ENCODE results near the gene VOPP1. TPM values are rescaled to one million over a fixed set of nuclear protein-coding genes. Genes with fewer than 3 reads are reported as not detected.

Gene VOPP1
- total and polyA plus RNA-seq, 2 of the 13 experiments (the other 11 are each of a cell fraction or from before 2014, with no cell fraction given), result 21.8 to 55.3 TPM

DNA sequence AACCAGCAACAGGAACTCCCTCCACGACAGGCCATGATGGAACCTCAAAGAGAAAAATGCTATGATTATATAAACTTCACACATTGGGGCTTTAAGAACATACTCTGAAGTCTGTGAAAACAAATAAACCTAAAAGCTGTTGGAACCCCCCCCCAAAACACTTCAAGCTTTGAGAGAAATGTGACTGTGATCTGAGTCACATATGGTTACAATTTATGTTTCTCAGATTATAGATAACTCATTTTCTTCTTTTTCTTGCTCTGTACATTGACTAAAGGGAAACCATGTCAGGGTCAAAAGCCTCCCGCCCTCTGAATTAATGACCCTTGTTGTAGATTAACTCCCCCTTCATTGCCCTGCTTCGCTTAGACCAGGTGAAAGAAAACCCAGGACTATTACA is 15.8 kb downstream of the VOPP1 start:
- peaks cover 0 to 2% of the 10 kb centered on the region in 2 experiments; a peak in 1 of 5 replicates for H3K36me3 ChIP-seq (replicated peaks in 1 of 2; ENCODE audit: control insufficient read depth in 1 of 2, insufficient read depth in 2 of 2, low read length in 2 of 2)
- H3K9ac ChIP-seq (ENCODE audit: insufficient read depth, low read depth, low read length), result no peak overlapping the region
- no peak overlapping the region for H3K4me3 ChIP-seq (replicated peaks in 1 of 3; ENCODE audit: insufficient read depth in 1 of 3, low read depth in 2 of 3, low read length in 3 of 3)
- no peak for FAIRE-seq
- CTCF ChIA-PET (ENCODE audit: low intra/inter-chr PET ratio, low total read pairs), result no interaction called here
- H4K20me1 ChIP-seq (ENCODE audit: insufficient read depth, low read length), result peaks cover 4% of the 10 kb centered on the region; the same call in 1 of the 2 replicates
- POLR2A ChIA-PET, result no interaction called here
- no peak for DNase-seq (ENCODE audit: low spot score)
- no peak overlapping the region for H2AFZ ChIP-seq (ENCODE audit: low read length)
- no peak for ATAC-seq
- 94% methylated on average over 3 of the region's 3 CpGs for WGBS (ENCODE audit: low lambda C conversion rate)
- peaks cover 70% of the 10 kb centered on the region for H3K79me2 ChIP-seq (ENCODE audit: insufficient read depth, low read length)
- no TSS peak for BruUV-seq (replicated peaks)
- H3K27me3 ChIP-seq (ENCODE audit: control insufficient read depth in 1 of 2, insufficient read depth in 2 of 2, low read length in 2 of 2), result no peaks in the 10 kb centered on the region
- in situ Hi-C loops (cut with HindIII; ENCODE audit: extremely low pct_ligation_motif_present, low pct_unique_long_range_greater_than_20kb) (no loop called here), intact Hi-C loops (cut with micrococcal nuclease; ENCODE audit: unreplicated experiment) (no loop called here)
- H3K27ac ChIP-seq (ENCODE audit: extremely low read length, insufficient read depth, low read length), result no peak overlapping the region
- TF ChIP-seq RFXAP (CRISPR knock-in tag; IDR thresholded peaks at IDR 0.05; ENCODE audit: borderline replicate concordance) (no peak), ZNF629 (CRISPR knock-in tag; conservative IDR thresholded peaks at IDR 0.05) (no peak), ZNF234 (CRISPR knock-in tag; conservative IDR thresholded peaks at IDR 0.05) (no peak), HNRNPK (IDR thresholded peaks at IDR 0.05; ENCODE audit: low read depth, low read length, poor library complexity, severe bottlenecking) (no peak), CC2D1A (CRISPR knock-in tag; IDR thresholded peaks at IDR 0.05) (no peak), HNRNPH1 (optimal IDR thresholded peaks at IDR 0.05; ENCODE audit: low read depth, low read length) (no peak), ZNF354B (CRISPR knock-in tag; IDR thresholded peaks at IDR 0.05) (no peak), MED13 (CRISPR knock-in tag; IDR thresholded peaks at IDR 0.05) (no peak), SIN3B (IDR thresholded peaks at IDR 0.05; ENCODE audit: low read length) (no peak), U2AF2 (IDR thresholded peaks at IDR 0.05; ENCODE audit: low read depth, low read length) (no peak)
- TF ChIP-seq, protein P1, sequence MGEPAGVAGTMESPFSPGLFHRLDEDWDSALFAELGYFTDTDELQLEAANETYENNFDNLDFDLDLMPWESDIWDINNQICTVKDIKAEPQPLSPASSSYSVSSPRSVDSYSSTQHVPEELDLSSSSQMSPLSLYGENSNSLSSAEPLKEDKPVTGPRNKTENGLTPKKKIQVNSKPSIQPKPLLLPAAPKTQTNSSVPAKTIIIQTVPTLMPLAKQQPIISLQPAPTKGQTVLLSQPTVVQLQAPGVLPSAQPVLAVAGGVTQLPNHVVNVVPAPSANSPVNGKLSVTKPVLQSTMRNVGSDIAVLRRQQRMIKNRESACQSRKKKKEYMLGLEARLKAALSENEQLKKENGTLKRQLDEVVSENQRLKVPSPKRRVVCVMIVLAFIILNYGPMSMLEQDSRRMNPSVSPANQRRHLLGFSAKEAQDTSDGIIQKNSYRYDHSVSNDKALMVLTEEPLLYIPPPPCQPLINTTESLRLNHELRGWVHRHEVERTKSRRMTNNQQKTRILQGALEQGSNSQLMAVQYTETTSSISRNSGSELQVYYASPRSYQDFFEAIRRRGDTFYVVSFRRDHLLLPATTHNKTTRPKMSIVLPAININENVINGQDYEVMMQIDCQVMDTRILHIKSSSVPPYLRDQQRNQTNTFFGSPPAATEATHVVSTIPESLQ (CRISPR knock-in tag; conservative IDR thresholded peaks at IDR 0.05), result no peak
- TF ChIP-seq, protein P2, sequence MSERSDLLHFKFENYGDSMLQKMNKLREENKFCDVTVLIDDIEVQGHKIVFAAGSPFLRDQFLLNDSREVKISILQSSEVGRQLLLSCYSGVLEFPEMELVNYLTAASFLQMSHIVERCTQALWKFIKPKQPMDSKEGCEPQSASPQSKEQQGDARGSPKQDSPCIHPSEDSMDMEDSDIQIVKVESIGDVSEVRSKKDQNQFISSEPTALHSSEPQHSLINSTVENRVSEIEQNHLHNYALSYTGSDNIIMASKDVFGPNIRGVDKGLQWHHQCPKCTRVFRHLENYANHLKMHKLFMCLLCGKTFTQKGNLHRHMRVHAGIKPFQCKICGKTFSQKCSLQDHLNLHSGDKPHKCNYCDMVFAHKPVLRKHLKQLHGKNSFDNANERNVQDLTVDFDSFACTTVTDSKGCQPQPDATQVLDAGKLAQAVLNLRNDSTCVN (CRISPR knock-in tag; IDR thresholded peaks at IDR 0.05; ENCODE audit: borderline replicate concordance), result no peak
- TF ChIP-seq, protein P3, sequence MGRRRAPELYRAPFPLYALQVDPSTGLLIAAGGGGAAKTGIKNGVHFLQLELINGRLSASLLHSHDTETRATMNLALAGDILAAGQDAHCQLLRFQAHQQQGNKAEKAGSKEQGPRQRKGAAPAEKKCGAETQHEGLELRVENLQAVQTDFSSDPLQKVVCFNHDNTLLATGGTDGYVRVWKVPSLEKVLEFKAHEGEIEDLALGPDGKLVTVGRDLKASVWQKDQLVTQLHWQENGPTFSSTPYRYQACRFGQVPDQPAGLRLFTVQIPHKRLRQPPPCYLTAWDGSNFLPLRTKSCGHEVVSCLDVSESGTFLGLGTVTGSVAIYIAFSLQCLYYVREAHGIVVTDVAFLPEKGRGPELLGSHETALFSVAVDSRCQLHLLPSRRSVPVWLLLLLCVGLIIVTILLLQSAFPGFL (CRISPR knock-in tag; IDR thresholded peaks at IDR 0.05), result no peak
- H3K4me1 ChIP-seq (ENCODE audit: insufficient read depth, low read length), result peaks cover 34% of the 10 kb centered on the region
- H3K9me3 ChIP-seq (ENCODE audit: low read length), result no peaks in the 10 kb centered on the region
- H3K4me2 ChIP-seq (ENCODE audit: low read depth, low read length), result no peak overlapping the region

Data from HepG2 (cell line).